IMR-90 (cell line): ENCODE results near the gene FIBCD1. TPM values are rescaled to one million over a fixed set of nuclear protein-coding genes. Genes with fewer than 3 reads are reported as not detected.

Source experiments
- ATAC-seq: fragments of 200-7000 bp; cut with Tn5 transposase; 2 replicates; pipeline ENCODE4 v1.9.1; 2020; ENCODE audit warnings: low read depth, mild to moderate bottlenecking, moderate library complexity
- BruUV-seq: library from RNA; stranded (reverse); fragments of 400-500 nt; replicated peaks from 2 replicates; lab custom pipeline; 2021; lab: Mats Ljungman, UMichigan
- CTCF ChIA-PET: fragments of 300-600 bp; formaldehyde crosslinking; extraction: SDS; loops from one replicate; lab custom pipeline; 2021; ENCODE audit warnings: antibody characterized with exemption; lab: Yijun Ruan, JAX
- POLR2A ChIA-PET: fragments of 300-600 bp; sonication (Branson Sonifier 250); formaldehyde crosslinking; loops from one replicate; lab custom pipeline; 2022; ENCODE audit warnings: antibody characterized with exemption; ENCODE audit not compliant: unreplicated experiment; lab: Charles Lee
- DNase-seq: peaks from one replicate; pipeline ENCODE4 v3.0.0; 2013
- H2AFZ ChIP-seq: replicated peaks from 2 replicates; pipeline ENCODE3; 2013; ENCODE audit warnings: low read length, mild to moderate bottlenecking; ENCODE audit not compliant: poor library complexity
- H2AK5ac ChIP-seq: 2 replicates; pipeline ENCODE4 v1.6.1; 2013; ENCODE audit warnings: low read depth, low read length, inconsistent platforms
- H2AK9ac ChIP-seq: replicated peaks from 2 replicates; pipeline ENCODE3; 2013; ENCODE audit warnings: mild to moderate bottlenecking, low read depth, low read length, moderate library complexity; ENCODE audit not compliant: poor library complexity
- H2BK120ac ChIP-seq: 2 replicates; pipeline ENCODE4 v1.6.1; 2013; ENCODE audit warnings: low read depth, low read length, inconsistent platforms
- H2BK15ac ChIP-seq: 3 replicates; pipeline ENCODE4 v1.6.1; 2013; ENCODE audit warnings: low read depth, low read length, inconsistent platforms
- H2BK20ac ChIP-seq: 2 replicates; pipeline ENCODE4 v1.6.1; 2013; ENCODE audit warnings: low read depth, mild to moderate bottlenecking, inconsistent platforms, low read length, moderate library complexity
- H2BK5ac ChIP-seq: 2 replicates; pipeline ENCODE4 v1.6.1; 2013; ENCODE audit warnings: mild to moderate bottlenecking, low read depth, low read length, inconsistent platforms; ENCODE audit not compliant: poor library complexity, severe bottlenecking
- H3K14ac ChIP-seq: replicated peaks from 2 replicates; pipeline ENCODE4 v1.6.1; 2013; ENCODE audit warnings: low read depth, low read length, inconsistent platforms
- H3K18ac ChIP-seq: 2 replicates; pipeline ENCODE4 v1.6.1; 2013; ENCODE audit warnings: low read depth, low read length, control low read depth
- H3K23ac ChIP-seq: 2 replicates; pipeline ENCODE4 v1.6.1; 2013; ENCODE audit warnings: low read depth, low read length, inconsistent platforms
- H3K27ac ChIP-seq: 2 replicates; pipeline ENCODE4 v1.5.1; 2013; ENCODE audit warnings: mild to moderate bottlenecking, control low read depth, low read length; ENCODE audit not compliant: insufficient read depth
- H3K27me3 ChIP-seq: 2 replicates; pipeline ENCODE4 v1.6.1; 2013; ENCODE audit warnings: low read length; ENCODE audit not compliant: control insufficient read depth, insufficient read depth
- H3K36me3 ChIP-seq: 2 replicates; pipeline ENCODE4 v1.6.1; 2013; ENCODE audit warnings: low read length, mixed read lengths; ENCODE audit not compliant: control insufficient read depth, insufficient read depth
- H3K4ac ChIP-seq: 2 replicates; pipeline ENCODE4 v1.6.1; 2013; ENCODE audit warnings: low read depth, low read length, inconsistent platforms
- H3K4me1 ChIP-seq: 2 replicates; pipeline ENCODE4 v1.6.1; 2013; ENCODE audit warnings: low read length, mixed read lengths; ENCODE audit not compliant: control insufficient read depth, insufficient read depth
- H3K4me2 ChIP-seq: 2 replicates; pipeline ENCODE4 v1.6.1; 2013; ENCODE audit warnings: low read depth, mild to moderate bottlenecking, control low read depth, low read length, moderate library complexity
- H3K4me3 ChIP-seq: 2 replicates; pipeline ENCODE4 v1.5.1; 2013; ENCODE audit warnings: low read depth, mild to moderate bottlenecking, control low read depth, low read length, moderate library complexity; ENCODE audit not compliant: insufficient read depth
- H3K56ac ChIP-seq: 2 replicates; pipeline ENCODE4 v1.6.1; 2013; ENCODE audit warnings: low read length, inconsistent platforms; ENCODE audit not compliant: insufficient read depth; ENCODE audit errors: extremely low read depth
- H3K79me1 ChIP-seq, 2 experiments: 2 replicates each; pipeline ENCODE4 v1.6.1; 2013; ENCODE audit warnings: low read length in 2 of 2, inconsistent platforms in 1 of 2, low read depth in 1 of 2
- H3K9ac ChIP-seq: 2 replicates; pipeline ENCODE4 v1.6.1; 2013; ENCODE audit warnings: low read depth, low read length, control low read depth
- H3K9me1 ChIP-seq: 2 replicates; pipeline ENCODE4 v1.6.1; 2013; ENCODE audit warnings: low read length, inconsistent platforms; ENCODE audit not compliant: insufficient read depth
- H3K9me3 ChIP-seq: 2 replicates; pipeline ENCODE4 v1.6.1; 2013; ENCODE audit warnings: low read length; ENCODE audit not compliant: control insufficient read depth, insufficient read depth
- H4K20me1 ChIP-seq: 2 replicates; pipeline ENCODE4 v1.6.1; 2013; ENCODE audit warnings: low read length, inconsistent platforms; ENCODE audit not compliant: insufficient read depth
- H4K5ac ChIP-seq: 2 replicates; pipeline ENCODE4 v1.6.1; 2013; ENCODE audit warnings: mild to moderate bottlenecking, low read depth, low read length, control low read depth
- H4K8ac ChIP-seq, 2 experiments: 2 replicates each; pipeline ENCODE4 v1.6.1; 2013; ENCODE audit warnings: low read depth in 2 of 2, low read length in 2 of 2, control low read depth in 1 of 2, inconsistent platforms in 1 of 2
- H4K91ac ChIP-seq: 2 replicates; pipeline ENCODE4 v1.6.1; 2013; ENCODE audit warnings: low read depth, low read length, inconsistent platforms; ENCODE audit not compliant: insufficient read depth
- BHLHE40 ChIP-seq: fragments of 150-350 bp; IDR thresholded peaks from 2 replicates; pipeline ENCODE4 v1.6.1; 2016; ENCODE audit warnings: mild to moderate bottlenecking, low read depth, low read length
- CEBPB ChIP-seq: IDR thresholded peaks from 2 replicates; pipeline ENCODE4 v1.6.1; 2012; ENCODE audit warnings: low read depth, low read length, improper control_type of control experiment
- CHD1 ChIP-seq: IDR thresholded peaks from 2 replicates; pipeline ENCODE4 v1.6.1; 2012; ENCODE audit warnings: low read depth, low read length, improper control_type of control experiment
- CTCF ChIP-seq: conservative IDR thresholded peaks from 2 replicates; pipeline ENCODE4 v1.5.1; 2012; ENCODE audit warnings: mild to moderate bottlenecking, low read depth, low read length, improper control_type of control experiment
- ELK1 ChIP-seq: fragments of 150-350 bp; IDR thresholded peaks from 2 replicates; pipeline ENCODE4 v1.6.1; 2016; ENCODE audit warnings: low read depth, mild to moderate bottlenecking, low read length, moderate library complexity, borderline replicate concordance
- FOS ChIP-seq: fragments of 150-350 bp; IDR thresholded peaks from 2 replicates; pipeline ENCODE4 v1.6.1; 2016; ENCODE audit warnings: low read depth, low read length
- MAFK ChIP-seq: IDR thresholded peaks from 2 replicates; pipeline ENCODE4 v1.6.1; 2012; ENCODE audit warnings: low read depth, low read length, improper control_type of control experiment
- MAZ ChIP-seq: IDR thresholded peaks from 2 replicates; pipeline ENCODE4 v1.6.1; 2012; ENCODE audit warnings: low read depth, mild to moderate bottlenecking, low read length, improper control_type of control experiment, moderate library complexity, borderline replicate concordance
- MXI1 ChIP-seq: IDR thresholded peaks from 2 replicates; pipeline ENCODE4 v1.6.1; 2012; ENCODE audit warnings: low read depth, mild to moderate bottlenecking, low read length, moderate library complexity, borderline replicate concordance
- NFE2L2 ChIP-seq: fragments of 150-350 bp; IDR thresholded peaks from 2 replicates; pipeline ENCODE4 v1.6.1; 2016; ENCODE audit warnings: low read depth, mild to moderate bottlenecking, low read length
- POLR2A ChIP-seq: IDR thresholded peaks from 2 replicates; pipeline ENCODE4 v1.6.1; 2012; ENCODE audit warnings: mild to moderate bottlenecking, low read depth, low read length
- RAD21 ChIP-seq: IDR thresholded peaks from 2 replicates; pipeline ENCODE4 v1.6.1; 2012; ENCODE audit warnings: low read length, improper control_type of control experiment
- RCOR1 ChIP-seq: IDR thresholded peaks from 2 replicates; pipeline ENCODE4 v1.6.1; 2012; ENCODE audit warnings: mild to moderate bottlenecking, low read length, improper control_type of control experiment; ENCODE audit not compliant: insufficient replicate concordance
- RFX5 ChIP-seq: IDR thresholded peaks from 2 replicates; pipeline ENCODE4 v1.8.0; 2012; ENCODE audit warnings: low read depth, mild to moderate bottlenecking, low read length, moderate library complexity
- SMC3 ChIP-seq: fragments of 150-350 bp; IDR thresholded peaks from 2 replicates; pipeline ENCODE4 v1.6.1; 2016; ENCODE audit warnings: low read depth, mild to moderate bottlenecking, antibody characterized with exemption, low read length, moderate library complexity
- USF2 ChIP-seq: fragments of 150-350 bp; IDR thresholded peaks from 2 replicates; pipeline ENCODE4 v1.6.1; 2017; ENCODE audit warnings: mild to moderate bottlenecking, antibody characterized with exemption, low read length, low read depth
- WGBS, 2 experiments: methylation state at CpG; one replicate each; pipeline versions ENCODE4 v1.1.5 to v1.1.7; 2013; ENCODE audit warnings: missing lambda C conversion rate in 2 of 2; ENCODE audit not compliant: insufficient read length in 1 of 2; ENCODE audit errors: extremely low coverage in 2 of 2; 5-methylcytosine and 5-hydroxymethylcytosine counted together
- dilution Hi-C: fragments of 300-500 bp; cut with HindIII; formaldehyde crosslinking; loops from one replicate; pipeline ENCODE4 v1.14.3; 2018; ENCODE audit warnings: low sequenced_read_pairs; ENCODE audit not compliant: unreplicated experiment
- in situ Hi-C: fragments of 300-500 bp; cut with MboI; formaldehyde crosslinking; loops from 3 replicates; pipeline ENCODE4 v1.14.3; 2019; ENCODE audit warnings: low sequenced_read_pairs, inconsistent platforms, mixed read lengths
- intact Hi-C: fragments of 100-400 bp; cut with micrococcal nuclease; formaldehyde crosslinking; loops from 2 replicates; pipeline ENCODE4 v1.10.0; 2022
- polyA plus RNA-seq, 3 experiments: library from polyadenylated mRNA; depleted of rRNA; stranded (reverse); fragments of >200 nt; gene quantifications; 2 replicates each; pipeline ENCODE4 v1.2.3, GENCODE V29; 2012; ENCODE audit warnings: low replicate concordance in 1 of 3
- total RNA-seq: library from RNA; depleted of rRNA; stranded (reverse); fragments of >200 nt; gene quantifications from 2 replicates; pipeline ENCODE4 v1.2.3, GENCODE V29; 2012

Gene FIBCD1
- total and polyA plus RNA-seq, 2 of the 4 experiments (the other 2 are of a cell fraction), result 1.1 to 10.1 TPM

GRCh38 chr9:130929571-130930038 lies 9.4 kb downstream of the FIBCD1 start:
- Histone ChIP-seq H3K9ac (no peak overlapping the region), H3K18ac (no peak overlapping the region), H3K79me1 (no peaks in the 10 kb centered on the region), H2BK120ac (peak overlapping the region; percentile 7; the same call in 1 of the 2 replicates), H3K56ac (no peak overlapping the region), H2AK9ac (no peak overlapping the region), H3K4ac (no peak overlapping the region), H3K9me3 (no peaks in the 10 kb centered on the region), H4K8ac (no peak overlapping the region), H2BK20ac (peak overlapping the region; percentile 12; the same call in 1 of the 2 replicates), H3K4me1 (peaks cover 33% of the 10 kb centered on the region), H2BK15ac (no peak overlapping the region), H3K36me3 (no peaks in the 10 kb centered on the region), H3K9me1 (peaks cover 6% of the 10 kb centered on the region; the same call in 1 of the 2 replicates), H3K4me2 (no peak overlapping the region), H3K14ac (no peak overlapping the region), H3K4me3 (no peak overlapping the region), H4K20me1 (peaks cover 4% of the 10 kb centered on the region; the same call in 1 of the 2 replicates), H2AFZ (no peak overlapping the region), H2BK5ac (no peak overlapping the region), H3K27ac (no peak overlapping the region), H4K5ac (no peak overlapping the region), H2AK5ac (peak overlapping the region; percentile 85; the same call in 1 of the 2 replicates), H3K27me3 (no peaks in the 10 kb centered on the region), H4K91ac (no peak overlapping the region), H3K23ac (no peak overlapping the region)
- dilution Hi-C loops, result no loop called here
- WGBS, 2 experiments, result 96% methylated on average over 28 of the region's 36 CpGs; no CpG with 5 or more reads in 1 of the 2 experiments
- DNase-seq (no peak), ATAC-seq (no peak)
- TF ChIP-seq CTCF (no peak), ELK1 (no peak), USF2 (no peak), SMC3 (no peak), FOS (no peak), MAFK (no peak), RFX5 (no peak), NFE2L2 (no peak), MXI1 (no peak), POLR2A (no peak), BHLHE40 (no peak), MAZ (no peak), CEBPB (no peak), CHD1 (no peak), RCOR1 (no peak), RAD21 (no peak)
- ChIA-PET CTCF (interaction anchor here (0.6 kb wide), 1 partner anchor 377 kb away, joined by 3 read pairs; no protein-coding TSS in a partner anchor), POLR2A (no interaction called here)
- BruUV-seq, result no TSS peak
- in situ Hi-C loops, result no loop called here
- intact Hi-C loops, result no loop called here
